ENCODE results near the gene PHF21A.

- TF ChIP-seq CTCF (IDR thresholded peaks at IDR 0.05; ENCODE audit: borderline replicate concordance, extremely low read depth, low read length, poor library complexity, severe bottlenecking) = no peak
- no peak for TF ChIP-seq EZH2 (IDR thresholded peaks at IDR 0.05; ENCODE audit: borderline replicate concordance, low read depth, low read length, severe bottlenecking)
Measured at GRCh38 chr11:45909594-45910475, 211.4 kb downstream of the PHF21A start.

Measured in DND-41 (cell line).